ENCODE data around the gene ARHGEF28. TPM values are rescaled to one million over a fixed set of nuclear protein-coding genes. Genes with fewer than 3 reads are reported as not detected.

The ARHGEF28 gene
- polyA plus RNA-seq, 1 donor from 2014 or later, result not detected

DNA sequence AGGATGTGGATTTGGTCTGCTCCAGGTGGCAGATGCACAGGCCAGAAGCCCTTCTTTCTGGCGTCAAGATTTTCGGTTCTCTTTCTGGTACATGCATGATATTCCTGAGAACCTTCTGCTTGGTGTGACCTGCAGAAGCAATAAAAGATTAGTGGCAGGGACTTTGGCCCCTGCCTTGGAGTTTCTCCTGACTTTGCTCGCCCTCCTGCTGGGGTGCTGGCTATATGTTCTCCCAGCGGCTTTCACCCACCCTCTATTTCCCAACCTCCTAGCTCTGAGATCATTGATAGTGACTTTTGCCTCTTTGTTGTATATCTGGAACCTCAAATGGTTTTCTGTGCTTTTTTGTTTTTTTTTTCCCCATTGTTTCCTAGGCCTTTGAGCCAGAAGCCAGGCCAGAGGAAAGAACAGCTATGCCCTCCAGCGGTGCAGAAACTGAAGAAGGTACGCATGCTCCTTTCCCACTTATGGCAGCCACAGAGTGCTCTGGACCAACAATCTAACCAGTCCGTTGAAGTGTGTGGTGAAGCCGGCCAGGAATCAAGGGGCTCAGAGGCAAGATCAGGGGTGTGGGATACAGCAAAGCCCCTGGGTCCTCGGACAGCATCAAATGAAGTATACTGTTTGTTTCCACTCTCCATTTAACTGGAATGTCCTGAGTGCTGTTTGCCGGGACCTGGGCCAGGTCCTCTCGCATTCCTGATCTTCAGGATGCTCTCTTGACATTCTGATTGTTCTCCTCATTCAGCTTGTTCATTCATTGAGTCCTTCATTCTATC lies 154.5 kb downstream of the ARHGEF28 start:
- Histone ChIP-seq H3K9me2 (ENCODE audit: insufficient read depth, low read length) (no peaks in the 10 kb centered on the region), H3F3A (ENCODE audit: insufficient read depth, low read length, poor library complexity, severe bottlenecking) (no peaks in the 10 kb centered on the region), H4K20me1 (ENCODE audit: insufficient read depth) (no peaks in the 10 kb centered on the region), H2AFZ (ENCODE audit: low read depth, low read length) (no peak overlapping the region), H3K36me3 (ENCODE audit: insufficient read depth, low read length) (no peaks in the 10 kb centered on the region), H3K27ac (ENCODE audit: low read length) (no peak overlapping the region), H3K4me3 (ENCODE audit: low read length) (no peak overlapping the region), H3K79me2 (replicated peaks; ENCODE audit: insufficient read depth, low read length) (no peaks in the 10 kb centered on the region), H3K9ac (ENCODE audit: low read length) (no peak overlapping the region), H3K4me2 (ENCODE audit: low read length) (no peak overlapping the region), H3K27me3 (ENCODE audit: insufficient read depth, low read depth, low read length) (no peaks in the 10 kb centered on the region), H3K9me3 (ENCODE audit: low read length) (no peaks in the 10 kb centered on the region)
- TF ChIP-seq EP300 (conservative IDR thresholded peaks at IDR 0.05; ENCODE audit: poor library complexity, severe bottlenecking) (no peak), SMC3 (conservative IDR thresholded peaks at IDR 0.05; ENCODE audit: poor library complexity) (no peak), POLR2AphosphoS5 (IDR thresholded peaks at IDR 0.05) (no peak), TAF1 (IDR thresholded peaks at IDR 0.05; ENCODE audit: low read depth) (no peak), MXI1 (conservative IDR thresholded peaks at IDR 0.05; ENCODE audit: poor library complexity, severe bottlenecking) (no peak), RAD21 (conservative IDR thresholded peaks at IDR 0.05) (no peak), EZH2 (IDR thresholded peaks at IDR 0.05; ENCODE audit: borderline replicate concordance, insufficient read depth, low read length, poor library complexity, severe bottlenecking) (no peak)
- TF ChIP-seq, protein P1, sequence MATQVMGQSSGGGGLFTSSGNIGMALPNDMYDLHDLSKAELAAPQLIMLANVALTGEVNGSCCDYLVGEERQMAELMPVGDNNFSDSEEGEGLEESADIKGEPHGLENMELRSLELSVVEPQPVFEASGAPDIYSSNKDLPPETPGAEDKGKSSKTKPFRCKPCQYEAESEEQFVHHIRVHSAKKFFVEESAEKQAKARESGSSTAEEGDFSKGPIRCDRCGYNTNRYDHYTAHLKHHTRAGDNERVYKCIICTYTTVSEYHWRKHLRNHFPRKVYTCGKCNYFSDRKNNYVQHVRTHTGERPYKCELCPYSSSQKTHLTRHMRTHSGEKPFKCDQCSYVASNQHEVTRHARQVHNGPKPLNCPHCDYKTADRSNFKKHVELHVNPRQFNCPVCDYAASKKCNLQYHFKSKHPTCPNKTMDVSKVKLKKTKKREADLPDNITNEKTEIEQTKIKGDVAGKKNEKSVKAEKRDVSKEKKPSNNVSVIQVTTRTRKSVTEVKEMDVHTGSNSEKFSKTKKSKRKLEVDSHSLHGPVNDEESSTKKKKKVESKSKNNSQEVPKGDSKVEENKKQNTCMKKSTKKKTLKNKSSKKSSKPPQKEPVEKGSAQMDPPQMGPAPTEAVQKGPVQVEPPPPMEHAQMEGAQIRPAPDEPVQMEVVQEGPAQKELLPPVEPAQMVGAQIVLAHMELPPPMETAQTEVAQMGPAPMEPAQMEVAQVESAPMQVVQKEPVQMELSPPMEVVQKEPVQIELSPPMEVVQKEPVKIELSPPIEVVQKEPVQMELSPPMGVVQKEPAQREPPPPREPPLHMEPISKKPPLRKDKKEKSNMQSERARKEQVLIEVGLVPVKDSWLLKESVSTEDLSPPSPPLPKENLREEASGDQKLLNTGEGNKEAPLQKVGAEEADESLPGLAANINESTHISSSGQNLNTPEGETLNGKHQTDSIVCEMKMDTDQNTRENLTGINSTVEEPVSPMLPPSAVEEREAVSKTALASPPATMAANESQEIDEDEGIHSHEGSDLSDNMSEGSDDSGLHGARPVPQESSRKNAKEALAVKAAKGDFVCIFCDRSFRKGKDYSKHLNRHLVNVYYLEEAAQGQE (IDR thresholded peaks at IDR 0.05; ENCODE audit: borderline replicate concordance), result no peak

DNA sequence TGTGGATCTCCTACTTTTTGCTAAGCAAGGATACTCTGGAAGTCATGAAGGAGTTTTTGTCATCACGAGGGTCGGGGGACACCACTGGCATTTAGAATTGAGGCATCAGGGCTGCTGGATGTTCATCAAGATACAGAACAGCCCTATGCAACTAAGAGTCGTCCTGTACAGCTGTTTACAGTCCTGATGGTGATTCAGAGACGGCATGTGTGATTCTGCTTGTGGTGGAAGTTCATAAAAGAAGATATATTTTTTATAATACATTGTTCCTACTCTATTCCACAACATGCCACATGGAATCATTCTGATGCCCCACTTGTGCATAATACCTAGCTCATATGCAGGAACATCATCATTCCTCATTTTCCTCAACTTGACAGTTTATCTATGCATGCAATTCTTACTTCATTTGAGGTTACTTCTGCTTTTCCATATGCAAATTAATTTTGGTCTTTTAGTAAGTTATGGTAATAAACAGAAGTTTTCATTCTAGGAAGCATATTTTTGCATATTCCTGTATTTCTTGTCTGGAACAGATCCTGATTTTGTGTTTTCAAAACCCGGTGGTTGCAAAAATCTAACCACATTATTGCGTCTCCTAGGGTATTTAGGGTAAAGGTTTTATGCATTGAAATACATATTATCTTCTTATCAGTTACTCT lies 155.2 kb downstream of the ARHGEF28 start:
- Histone ChIP-seq H3K4me2 (ENCODE audit: low read length) (no peak overlapping the region), H3K36me3 (ENCODE audit: insufficient read depth, low read length) (no peaks in the 10 kb centered on the region), H3K79me2 (replicated peaks; ENCODE audit: insufficient read depth, low read length) (no peaks in the 10 kb centered on the region), H3K4me3 (ENCODE audit: low read length) (no peak overlapping the region), H3K27ac (ENCODE audit: low read length) (no peak overlapping the region), H3K9me2 (ENCODE audit: insufficient read depth, low read length) (no peaks in the 10 kb centered on the region), H3F3A (ENCODE audit: insufficient read depth, low read length, poor library complexity, severe bottlenecking) (no peaks in the 10 kb centered on the region), H4K20me1 (ENCODE audit: insufficient read depth) (no peaks in the 10 kb centered on the region), H3K9me3 (ENCODE audit: low read length) (no peaks in the 10 kb centered on the region), H3K27me3 (ENCODE audit: insufficient read depth, low read depth, low read length) (no peaks in the 10 kb centered on the region), H2AFZ (ENCODE audit: low read depth, low read length) (no peak overlapping the region), H3K9ac (ENCODE audit: low read length) (no peak overlapping the region)
- TF ChIP-seq RAD21 (conservative IDR thresholded peaks at IDR 0.05) (no peak), EP300 (conservative IDR thresholded peaks at IDR 0.05; ENCODE audit: poor library complexity, severe bottlenecking) (no peak), MXI1 (conservative IDR thresholded peaks at IDR 0.05; ENCODE audit: poor library complexity, severe bottlenecking) (no peak), POLR2AphosphoS5 (IDR thresholded peaks at IDR 0.05) (no peak), SMC3 (conservative IDR thresholded peaks at IDR 0.05; ENCODE audit: poor library complexity) (no peak)
- TF ChIP-seq, protein P1 (IDR thresholded peaks at IDR 0.05; ENCODE audit: borderline replicate concordance), result no peak
- TF ChIP-seq, protein P2, sequence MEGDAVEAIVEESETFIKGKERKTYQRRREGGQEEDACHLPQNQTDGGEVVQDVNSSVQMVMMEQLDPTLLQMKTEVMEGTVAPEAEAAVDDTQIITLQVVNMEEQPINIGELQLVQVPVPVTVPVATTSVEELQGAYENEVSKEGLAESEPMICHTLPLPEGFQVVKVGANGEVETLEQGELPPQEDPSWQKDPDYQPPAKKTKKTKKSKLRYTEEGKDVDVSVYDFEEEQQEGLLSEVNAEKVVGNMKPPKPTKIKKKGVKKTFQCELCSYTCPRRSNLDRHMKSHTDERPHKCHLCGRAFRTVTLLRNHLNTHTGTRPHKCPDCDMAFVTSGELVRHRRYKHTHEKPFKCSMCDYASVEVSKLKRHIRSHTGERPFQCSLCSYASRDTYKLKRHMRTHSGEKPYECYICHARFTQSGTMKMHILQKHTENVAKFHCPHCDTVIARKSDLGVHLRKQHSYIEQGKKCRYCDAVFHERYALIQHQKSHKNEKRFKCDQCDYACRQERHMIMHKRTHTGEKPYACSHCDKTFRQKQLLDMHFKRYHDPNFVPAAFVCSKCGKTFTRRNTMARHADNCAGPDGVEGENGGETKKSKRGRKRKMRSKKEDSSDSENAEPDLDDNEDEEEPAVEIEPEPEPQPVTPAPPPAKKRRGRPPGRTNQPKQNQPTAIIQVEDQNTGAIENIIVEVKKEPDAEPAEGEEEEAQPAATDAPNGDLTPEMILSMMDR (IDR thresholded peaks at IDR 0.05; ENCODE audit: poor library complexity, severe bottlenecking), result no peak

All from neural cell (in vitro differentiated cells).